Measurements from ENCODE around the gene ASIC2.

DNA sequence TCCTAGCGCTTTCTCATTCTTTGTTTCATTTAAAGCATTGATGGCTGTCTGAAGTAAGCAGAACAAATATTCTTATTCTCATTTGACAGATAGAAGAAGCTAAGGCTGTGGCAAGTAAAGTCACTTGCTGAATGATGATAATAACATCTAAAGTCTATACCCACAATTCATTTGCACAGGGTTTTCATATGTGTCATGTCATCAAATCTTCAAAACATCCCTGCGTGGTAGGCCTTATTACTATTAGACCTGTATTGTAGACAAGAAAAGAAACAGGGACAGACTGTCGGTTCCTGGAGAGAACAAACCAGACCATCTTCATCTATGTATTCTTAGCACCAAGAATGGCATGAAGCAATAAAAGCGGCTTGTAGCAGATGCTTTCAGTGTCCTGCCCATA is 85.9 kb downstream of the ASIC2 start:
- TF ChIP-seq, protein P1, sequence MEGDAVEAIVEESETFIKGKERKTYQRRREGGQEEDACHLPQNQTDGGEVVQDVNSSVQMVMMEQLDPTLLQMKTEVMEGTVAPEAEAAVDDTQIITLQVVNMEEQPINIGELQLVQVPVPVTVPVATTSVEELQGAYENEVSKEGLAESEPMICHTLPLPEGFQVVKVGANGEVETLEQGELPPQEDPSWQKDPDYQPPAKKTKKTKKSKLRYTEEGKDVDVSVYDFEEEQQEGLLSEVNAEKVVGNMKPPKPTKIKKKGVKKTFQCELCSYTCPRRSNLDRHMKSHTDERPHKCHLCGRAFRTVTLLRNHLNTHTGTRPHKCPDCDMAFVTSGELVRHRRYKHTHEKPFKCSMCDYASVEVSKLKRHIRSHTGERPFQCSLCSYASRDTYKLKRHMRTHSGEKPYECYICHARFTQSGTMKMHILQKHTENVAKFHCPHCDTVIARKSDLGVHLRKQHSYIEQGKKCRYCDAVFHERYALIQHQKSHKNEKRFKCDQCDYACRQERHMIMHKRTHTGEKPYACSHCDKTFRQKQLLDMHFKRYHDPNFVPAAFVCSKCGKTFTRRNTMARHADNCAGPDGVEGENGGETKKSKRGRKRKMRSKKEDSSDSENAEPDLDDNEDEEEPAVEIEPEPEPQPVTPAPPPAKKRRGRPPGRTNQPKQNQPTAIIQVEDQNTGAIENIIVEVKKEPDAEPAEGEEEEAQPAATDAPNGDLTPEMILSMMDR (IDR thresholded peaks at IDR 0.05; ENCODE audit: insufficient read depth, low read length) = no peak
- TF ChIP-seq POLR2AphosphoS5 (IDR thresholded peaks at IDR 0.05; ENCODE audit: low read depth) (no peak), GABPA (IDR thresholded peaks at IDR 0.05; ENCODE audit: low read depth) (no peak)
- TF ChIP-seq, protein P2, sequence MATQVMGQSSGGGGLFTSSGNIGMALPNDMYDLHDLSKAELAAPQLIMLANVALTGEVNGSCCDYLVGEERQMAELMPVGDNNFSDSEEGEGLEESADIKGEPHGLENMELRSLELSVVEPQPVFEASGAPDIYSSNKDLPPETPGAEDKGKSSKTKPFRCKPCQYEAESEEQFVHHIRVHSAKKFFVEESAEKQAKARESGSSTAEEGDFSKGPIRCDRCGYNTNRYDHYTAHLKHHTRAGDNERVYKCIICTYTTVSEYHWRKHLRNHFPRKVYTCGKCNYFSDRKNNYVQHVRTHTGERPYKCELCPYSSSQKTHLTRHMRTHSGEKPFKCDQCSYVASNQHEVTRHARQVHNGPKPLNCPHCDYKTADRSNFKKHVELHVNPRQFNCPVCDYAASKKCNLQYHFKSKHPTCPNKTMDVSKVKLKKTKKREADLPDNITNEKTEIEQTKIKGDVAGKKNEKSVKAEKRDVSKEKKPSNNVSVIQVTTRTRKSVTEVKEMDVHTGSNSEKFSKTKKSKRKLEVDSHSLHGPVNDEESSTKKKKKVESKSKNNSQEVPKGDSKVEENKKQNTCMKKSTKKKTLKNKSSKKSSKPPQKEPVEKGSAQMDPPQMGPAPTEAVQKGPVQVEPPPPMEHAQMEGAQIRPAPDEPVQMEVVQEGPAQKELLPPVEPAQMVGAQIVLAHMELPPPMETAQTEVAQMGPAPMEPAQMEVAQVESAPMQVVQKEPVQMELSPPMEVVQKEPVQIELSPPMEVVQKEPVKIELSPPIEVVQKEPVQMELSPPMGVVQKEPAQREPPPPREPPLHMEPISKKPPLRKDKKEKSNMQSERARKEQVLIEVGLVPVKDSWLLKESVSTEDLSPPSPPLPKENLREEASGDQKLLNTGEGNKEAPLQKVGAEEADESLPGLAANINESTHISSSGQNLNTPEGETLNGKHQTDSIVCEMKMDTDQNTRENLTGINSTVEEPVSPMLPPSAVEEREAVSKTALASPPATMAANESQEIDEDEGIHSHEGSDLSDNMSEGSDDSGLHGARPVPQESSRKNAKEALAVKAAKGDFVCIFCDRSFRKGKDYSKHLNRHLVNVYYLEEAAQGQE (IDR thresholded peaks at IDR 0.05; ENCODE audit: insufficient replicate concordance, low read depth) = no peak

Measured in HL-60 (cell line).